Ovary (tissue), 9 donors: Measurements from ENCODE around the gene TRAF3IP1. TPM values are rescaled to one million over a fixed set of nuclear protein-coding genes. Genes with fewer than 3 reads are reported as not detected.

ENCODE experiments used
- DNase-seq, 5 donors: peaks; one replicate each; pipeline ENCODE4 v3.0.0-alpha.2; 2019 to 2020
- H3K27ac ChIP-seq, 2 donors: fragments of 200-600 bp; one replicate each; pipeline versions ENCODE4 v1.5.1 to v1.8.0; 2019 to 2022
- H3K27me3 ChIP-seq: fragments of 200-600 bp; one replicate; pipeline ENCODE4 v1.8.0; 2022
- H3K36me3 ChIP-seq: fragments of 200-600 bp; sonication (generic); one replicate; pipeline ENCODE4 v1.5.1; 2019
- H3K4me1 ChIP-seq: one replicate; pipeline ENCODE4 v1.8.1; 2013; ENCODE audit warnings: mild to moderate bottlenecking, moderate library complexity; ENCODE audit not compliant: insufficient read depth
- H3K4me3 ChIP-seq: fragments of 200-600 bp; sonication (generic); one replicate; pipeline ENCODE4 v1.5.1; 2017
- H3K9me3 ChIP-seq, 2 donors: fragments of 200-600 bp in 1 of 2; sonication (generic) in 1 of 2; one replicate each; pipeline versions ENCODE4 v1.5.1 to v1.8.1; 2013 to 2019; ENCODE audit warnings: mild to moderate bottlenecking in 1 of 2, moderate library complexity in 1 of 2
- EP300 ChIP-seq: sonication (generic); formaldehyde crosslinking; IDR thresholded peaks from one replicate; pipeline ENCODE4 v1.6.1; 2017; ENCODE audit warnings: antibody characterized with exemption
- POLR2A ChIP-seq: fragments of 450-650 bp; IDR thresholded peaks from one replicate; pipeline ENCODE4 v1.6.1; 2017; ENCODE audit warnings: antibody characterized with exemption, mild to moderate bottlenecking, moderate library complexity
- WGBS, 3 donors: extraction: QIAGEN DNeasy Blood & Tissue Kit in 1 of 3; methylation state at CpG; one replicate each; pipeline versions ENCODE4 v1.1.5 to v1.1.7; 2013 to 2017; 5-methylcytosine and 5-hydroxymethylcytosine counted together
- intact Hi-C, 4 donors: fragments of 100-400 bp; cut with DNase I; formaldehyde crosslinking; loops; one replicate each; pipeline versions ENCODE4 v1.11.0 to v1.15.1; 2022 to 2023
- polyA plus RNA-seq, 2 donors: library from polyadenylated mRNA; stranded (reverse); fragments of 200-250 nt in 1 of 2; fragments of 350-450 nt in 1 of 2; fragmentation: Illumina TruSeq in 1 of 2; extraction: RNeasy Lipid Tissue Mini Kit (QIAGEN cat#74804) in 1 of 2; gene quantifications; one replicate each; pipeline ENCODE4 v1.2.3, GENCODE V29; 2013 to 2014
- total RNA-seq, 7 donors: library from RNA; depleted of rRNA in 2 of 7; stranded (reverse); fragments of >200 nt in 2 of 7; fragmentation: NEBNext Ultra II Directional in 3 of 7; extraction: Animal tissue kit (Norgen Biotek cat#: 25700) in 3 of 7; gene quantifications; one replicate each; pipeline versions ENCODE4 v1.1.0 to v1.2.4, GENCODE V29; 2016 to 2023
- TF ChIP-seq, protein P1 (sequence below), 3 donors: fragments of 450-650 bp in 2 of 3; fragments of 200-600 bp in 1 of 3; IDR thresholded peaks; one replicate each; pipeline versions ENCODE4 v1.5.1 to v1.8.0; 2016 to 2022; ENCODE audit warnings: antibody characterized with exemption in 3 of 3, mild to moderate bottlenecking in 1 of 3
- donor health status: DM: no; HTN: no; CAD: no; lungs with moderate emphysema.
- donor health status: DM: no; HTN: no; CAD: no.
- donor health status: Bipolar disorder and iron deficiency.
- donor health status: DM: yes; HTN: yes; CAD: no.
- donor health status: DM: no; HTN: no; CAD: no.
- donor health status: DM: yes; HTN: yes; CAD: no.

Gene TRAF3IP1
- total and polyA plus RNA-seq, 9 donors: 7.0 to 29.2 (median 19.1) TPM

- H3K9me3 ChIP-seq: no peaks in the 10 kb centered on the region
- no peaks in the 10 kb centered on the region for H3K36me3 ChIP-seq
- intact Hi-C loops: no loop called here
- H3K27me3 ChIP-seq: no peaks in the 10 kb centered on the region
- no peak overlapping the region for H3K27ac ChIP-seq
- DNase-seq: peak in 1 of 5 donors; percentile 6
- no peaks in the 10 kb centered on the region for H3K4me1 ChIP-seq
- H3K4me3 ChIP-seq: no peak overlapping the region
- 65 to 67% (median 66%) methylated on average over 19 to 20 of the region's 21 CpGs for WGBS, 3 donors
- TF ChIP-seq EP300: no peak
- no peak for TF ChIP-seq POLR2A
- TF ChIP-seq, protein P1, sequence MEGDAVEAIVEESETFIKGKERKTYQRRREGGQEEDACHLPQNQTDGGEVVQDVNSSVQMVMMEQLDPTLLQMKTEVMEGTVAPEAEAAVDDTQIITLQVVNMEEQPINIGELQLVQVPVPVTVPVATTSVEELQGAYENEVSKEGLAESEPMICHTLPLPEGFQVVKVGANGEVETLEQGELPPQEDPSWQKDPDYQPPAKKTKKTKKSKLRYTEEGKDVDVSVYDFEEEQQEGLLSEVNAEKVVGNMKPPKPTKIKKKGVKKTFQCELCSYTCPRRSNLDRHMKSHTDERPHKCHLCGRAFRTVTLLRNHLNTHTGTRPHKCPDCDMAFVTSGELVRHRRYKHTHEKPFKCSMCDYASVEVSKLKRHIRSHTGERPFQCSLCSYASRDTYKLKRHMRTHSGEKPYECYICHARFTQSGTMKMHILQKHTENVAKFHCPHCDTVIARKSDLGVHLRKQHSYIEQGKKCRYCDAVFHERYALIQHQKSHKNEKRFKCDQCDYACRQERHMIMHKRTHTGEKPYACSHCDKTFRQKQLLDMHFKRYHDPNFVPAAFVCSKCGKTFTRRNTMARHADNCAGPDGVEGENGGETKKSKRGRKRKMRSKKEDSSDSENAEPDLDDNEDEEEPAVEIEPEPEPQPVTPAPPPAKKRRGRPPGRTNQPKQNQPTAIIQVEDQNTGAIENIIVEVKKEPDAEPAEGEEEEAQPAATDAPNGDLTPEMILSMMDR (IDR thresholded peaks at IDR 0.05): no peak
Measured at GRCh38 chr2:238295144-238296112, 24.9 kb upstream of the TRAF3IP1 start.

- TF ChIP-seq POLR2A (no peak), EP300 (no peak)
- TF ChIP-seq, protein P1 (IDR thresholded peaks at IDR 0.05): no peak
- Histone ChIP-seq H3K27me3 (no peaks in the 10 kb centered on the region), H3K36me3 (no peaks in the 10 kb centered on the region), H3K4me1 (no peaks in the 10 kb centered on the region), H3K4me3 (no peak overlapping the region), H3K27ac (no peak overlapping the region), H3K9me3 (no peaks in the 10 kb centered on the region)
- 65 to 77% (median 70%) methylated on average over 22 to 24 of the region's 24 CpGs for WGBS, 3 donors
- intact Hi-C loops: no loop called here
- DNase-seq: peak in 1 of 5 donors; percentile 22
Measured at GRCh38 chr2:238296638-238297457, 23.5 kb upstream of the TRAF3IP1 start.

- TF ChIP-seq POLR2A: no peak
- TF ChIP-seq, protein P1 (IDR thresholded peaks at IDR 0.05): no peak
Measured at GRCh38 chr2:238299803-238300202, 20.5 kb upstream of the TRAF3IP1 start.

GRCh38 chr2:238302087-238302486 is 18.2 kb upstream of the TRAF3IP1 start:
- no peak overlapping the region for H3K4me3 ChIP-seq
- TF ChIP-seq, protein P1 (IDR thresholded peaks at IDR 0.05): no peak
- TF ChIP-seq EP300 (no peak), POLR2A (no peak)
- H3K9me3 ChIP-seq: no peaks in the 10 kb centered on the region
- DNase-seq: no peak
- no peaks in the 10 kb centered on the region for H3K4me1 ChIP-seq
- 56 to 63% (median 63%) methylated on average over 3 of the region's 3 CpGs for WGBS, 3 donors
- intact Hi-C loops: no loop called here
- no peaks in the 10 kb centered on the region for H3K27me3 ChIP-seq
- no peaks in the 10 kb centered on the region for H3K36me3 ChIP-seq
- no peak overlapping the region for H3K27ac ChIP-seq

More at GRCh38 chr2:238299803-238300202, 20.5 kb upstream of the TRAF3IP1 start:
- Histone ChIP-seq H3K27me3 (no peaks in the 10 kb centered on the region), H3K27ac (no peak overlapping the region), H3K36me3 (no peaks in the 10 kb centered on the region), H3K9me3 (no peaks in the 10 kb centered on the region), H3K4me1 (no peaks in the 10 kb centered on the region), H3K4me3 (no peak overlapping the region)
- DNase-seq: no peak
- intact Hi-C loops: no loop called here
- WGBS, 3 donors: 58 to 79% (median 76%) methylated on average over 7 of the region's 7 CpGs
